Large intestine (tissue), 3 donors: ENCODE results near the gene DNAJC27. TPM values are rescaled to one million over a fixed set of nuclear protein-coding genes. Genes with fewer than 3 reads are reported as not detected.

ENCODE experiments used
- DNase-seq, 2 donors: peaks; one replicate each; pipeline versions ENCODE4 v3.0.0 to v3.0.0-alpha.2; 2013
- H3K27ac ChIP-seq: one replicate; pipeline ENCODE4 v1.5.1; 2013; ENCODE audit warnings: low read length
- H3K27me3 ChIP-seq: 2 replicates; pipeline ENCODE4 v1.6.1; 2013; ENCODE audit warnings: low read length; ENCODE audit not compliant: control insufficient read depth, insufficient read depth
- H3K36me3 ChIP-seq: 2 replicates; pipeline ENCODE4 v1.6.1; 2013; ENCODE audit warnings: low read length; ENCODE audit not compliant: control insufficient read depth, insufficient read depth
- H3K4me1 ChIP-seq: one replicate; pipeline ENCODE4 v1.6.1; 2013; ENCODE audit warnings: low read length; ENCODE audit not compliant: control insufficient read depth, insufficient read depth
- H3K4me3 ChIP-seq: one replicate; pipeline ENCODE4 v1.5.1; 2013; ENCODE audit warnings: low read length
- H3K9me3 ChIP-seq: one replicate; pipeline ENCODE4 v1.6.1; 2013; ENCODE audit warnings: mild to moderate bottlenecking, low read depth, low read length, moderate library complexity; ENCODE audit not compliant: control insufficient read depth
- WGBS: methylation state at CpG from one replicate; pipeline ENCODE4 v1.1.5; 2013; ENCODE audit warnings: low lambda C conversion rate; ENCODE audit not compliant: insufficient coverage; 5-methylcytosine and 5-hydroxymethylcytosine counted together
- polyA plus RNA-seq: library from polyadenylated mRNA; unstranded; fragments of 120-200 nt; gene quantifications from one replicate; pipeline ENCODE4 v1.2.1, GENCODE V29; 2013

The DNAJC27 gene
- polyA plus RNA-seq, 1 donor, result 6.5 TPM

DNA sequence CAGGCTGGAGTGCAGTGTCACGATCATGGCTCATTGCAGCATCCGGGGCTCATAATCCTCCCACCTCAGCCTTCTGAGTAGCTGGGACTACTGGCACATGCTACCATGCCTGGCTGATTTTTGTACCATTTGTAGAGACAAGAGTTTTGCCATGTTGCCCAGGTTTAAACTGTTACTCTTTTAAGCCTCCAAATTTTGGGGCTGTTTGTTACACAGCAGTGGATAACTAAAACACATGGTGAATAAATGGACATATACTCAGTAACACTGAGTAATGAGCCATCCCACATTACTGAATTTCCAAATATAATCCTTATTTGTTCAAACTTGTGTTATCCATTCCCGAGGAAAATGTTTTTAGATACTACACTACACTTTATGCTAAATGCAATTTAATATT is 61.5 kb downstream of the DNAJC27 start:
- Histone ChIP-seq H3K27me3 (no peaks in the 10 kb centered on the region), H3K9me3 (no peaks in the 10 kb centered on the region), H3K27ac (no peak overlapping the region), H3K36me3 (no peaks in the 10 kb centered on the region), H3K4me1 (peaks cover 32% of the 10 kb centered on the region), H3K4me3 (no peak overlapping the region)
- no peak for DNase-seq
- WGBS, result 100% methylated on average over 1 of the region's 3 CpGs

DNA sequence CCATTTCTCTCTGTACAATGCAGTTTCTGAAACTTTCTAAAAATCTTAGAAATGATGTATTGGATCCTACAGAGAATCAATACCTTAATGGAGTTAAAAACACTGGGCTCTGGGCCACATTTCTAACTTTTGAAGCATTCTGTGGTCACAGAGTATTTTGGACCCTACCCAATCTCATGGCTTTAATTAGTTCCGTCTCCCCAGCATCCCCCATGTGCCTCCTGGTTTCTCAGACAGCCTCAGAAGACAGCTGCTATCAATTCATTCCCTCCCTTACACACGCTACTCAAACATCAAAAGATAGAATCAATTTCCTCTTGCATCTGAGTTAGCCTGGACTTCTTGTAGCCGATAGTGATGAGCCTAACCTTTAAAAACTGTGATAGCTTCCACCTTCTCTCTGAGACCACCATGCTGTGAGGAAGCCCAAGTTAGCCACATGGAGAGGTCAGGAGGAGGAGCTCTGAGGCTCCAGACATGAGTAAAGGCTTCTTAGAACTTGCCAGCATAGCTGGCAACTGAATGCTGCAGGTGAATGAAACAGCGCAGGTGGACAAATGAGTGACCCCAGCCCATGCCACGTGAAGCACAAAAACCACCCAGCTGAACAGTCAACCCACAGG is 62.1 kb downstream of the DNAJC27 start:
- H3K27me3 ChIP-seq, result no peaks in the 10 kb centered on the region
- no peak overlapping the region for H3K4me3 ChIP-seq
- no CpG with 5 or more reads among the region's 5 CpGs for WGBS
- no peaks in the 10 kb centered on the region for H3K36me3 ChIP-seq
- no peak overlapping the region for H3K27ac ChIP-seq
- peaks cover 26% of the 10 kb centered on the region for H3K4me1 ChIP-seq
- no peaks in the 10 kb centered on the region for H3K9me3 ChIP-seq
- DNase-seq, result no peak

DNA sequence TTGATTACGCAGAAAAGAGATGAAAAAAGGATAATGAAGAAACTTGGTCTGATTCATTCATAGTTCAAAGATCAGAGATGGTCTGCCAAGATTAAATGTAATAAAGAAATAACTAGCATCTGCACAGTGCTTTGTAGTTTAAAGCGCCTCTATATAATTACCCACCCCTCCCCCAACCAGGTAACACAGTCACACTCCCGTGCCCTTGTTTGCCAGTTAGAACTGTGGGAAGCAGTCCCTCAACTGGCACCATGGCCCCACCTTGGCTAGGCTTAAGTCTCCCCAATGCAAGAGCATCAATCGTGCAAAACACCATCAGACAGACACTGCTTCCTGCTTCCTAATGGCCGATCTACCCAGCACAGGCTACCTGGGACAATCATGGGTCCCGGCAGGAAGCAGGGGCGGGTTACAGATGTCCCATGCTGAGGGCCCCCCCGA is 63.3 kb downstream of the DNAJC27 start:
- H3K4me3 ChIP-seq, result no peak overlapping the region
- peaks cover 16% of the 10 kb centered on the region for H3K4me1 ChIP-seq
- no peaks in the 10 kb centered on the region for H3K9me3 ChIP-seq
- no peak overlapping the region for H3K27ac ChIP-seq
- 44% methylated on average over 1 of the region's 8 CpGs for WGBS
- peak; percentile 53 to 68 for DNase-seq
- H3K27me3 ChIP-seq, result no peaks in the 10 kb centered on the region
- H3K36me3 ChIP-seq, result no peaks in the 10 kb centered on the region

DNA sequence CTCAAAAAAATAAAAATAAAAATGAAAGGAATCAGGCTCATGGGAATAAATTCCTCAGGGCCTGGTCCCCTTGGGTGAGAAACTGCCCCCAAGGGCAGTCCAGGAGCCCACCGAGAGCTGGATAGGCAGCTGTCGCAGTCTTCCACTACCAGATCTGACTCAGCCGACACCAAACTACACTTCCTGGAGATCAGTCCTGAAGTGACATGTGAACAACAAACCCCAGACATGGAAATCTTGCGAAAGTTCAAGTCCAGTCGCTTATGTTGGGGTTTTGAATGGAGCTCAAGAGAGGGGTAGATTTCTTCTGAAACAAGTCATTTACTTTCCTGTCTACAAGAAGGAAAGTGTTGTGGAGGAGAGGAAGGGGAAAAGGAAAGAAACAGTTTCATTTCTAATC is 64.6 kb downstream of the DNAJC27 start:
- no peak for DNase-seq
- no peak overlapping the region for H3K27ac ChIP-seq
- WGBS, result no CpG with 5 or more reads among the region's 5 CpGs

DNA sequence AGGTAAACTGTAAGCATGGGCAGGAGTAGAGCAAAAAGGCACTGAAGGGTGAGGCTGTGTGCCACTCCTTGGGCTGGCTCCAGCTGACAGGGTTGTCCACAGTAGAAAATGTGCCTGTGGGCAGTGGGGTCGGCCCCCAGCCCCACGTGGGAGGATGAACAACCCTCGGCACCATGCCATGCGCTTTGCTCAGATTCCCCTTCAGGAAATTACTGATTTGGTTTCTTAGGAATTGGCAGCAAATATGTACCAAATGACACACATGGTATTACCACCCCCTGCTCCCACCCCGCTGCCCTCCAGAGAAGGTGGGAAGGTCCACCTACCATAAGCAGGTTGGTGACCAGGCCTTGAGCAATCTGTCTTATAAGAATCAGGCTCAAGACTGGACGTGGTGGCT is 65.3 kb downstream of the DNAJC27 start:
- Histone ChIP-seq H3K9me3 (no peaks in the 10 kb centered on the region), H3K4me1 (peaks cover 5% of the 10 kb centered on the region), H3K36me3 (peaks cover 3% of the 10 kb centered on the region), H3K27ac (no peak overlapping the region), H3K27me3 (no peaks in the 10 kb centered on the region), H3K4me3 (no peak overlapping the region)
- DNase-seq, result no peak
- WGBS, result no CpG with 5 or more reads among the region's 6 CpGs

More for the DNA sequence above, 64.6 kb downstream of the DNAJC27 start:
- Histone ChIP-seq H3K36me3 (peaks cover 2% of the 10 kb centered on the region), H3K27me3 (no peaks in the 10 kb centered on the region), H3K4me3 (no peak overlapping the region), H3K4me1 (peaks cover 7% of the 10 kb centered on the region), H3K9me3 (no peaks in the 10 kb centered on the region)

DNA sequence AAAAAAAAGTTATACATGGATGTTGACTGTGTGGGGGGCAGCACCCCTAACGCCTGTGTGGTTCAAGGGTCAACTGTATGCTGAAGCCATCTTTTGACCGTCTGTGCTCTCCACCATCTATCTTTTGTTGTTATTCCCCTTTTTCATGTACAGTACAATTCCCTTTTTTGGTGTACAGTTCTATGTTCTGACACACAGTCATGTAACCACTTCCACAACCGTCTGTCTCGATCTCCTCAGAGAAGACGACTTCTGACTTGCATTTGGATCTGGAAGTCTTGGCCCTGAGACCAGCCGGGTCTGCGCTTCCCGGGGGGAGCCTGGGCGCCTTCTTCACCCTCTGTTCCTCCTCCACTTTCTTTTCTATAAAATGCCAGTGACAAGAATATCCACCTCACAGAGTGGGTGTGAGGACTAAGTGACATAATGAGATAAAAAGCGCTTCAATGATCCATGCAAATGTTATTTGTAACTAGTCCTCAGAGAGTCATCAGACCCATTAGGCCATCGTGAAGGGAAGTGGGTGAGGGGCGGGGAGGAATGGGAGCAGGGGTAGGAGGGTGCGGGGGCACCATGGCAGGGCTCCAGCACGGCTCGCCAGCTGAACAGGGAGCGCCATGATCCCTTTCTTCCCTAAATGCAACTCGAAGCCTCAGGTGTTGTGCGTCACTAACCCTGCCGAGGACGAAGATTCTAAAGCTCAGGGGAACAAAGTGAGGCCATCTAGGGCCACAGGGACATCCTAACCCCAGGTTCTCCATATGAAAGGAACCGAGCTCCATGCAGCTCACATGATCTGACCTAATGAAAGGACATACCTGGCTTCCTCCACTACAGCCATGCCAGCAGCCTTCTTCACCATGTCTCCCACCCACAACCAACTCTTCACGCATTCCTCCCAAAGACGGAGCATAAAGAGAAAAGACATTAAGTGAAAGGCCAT is 68.3 kb downstream of the DNAJC27 start:
- no peak overlapping the region for H3K27ac ChIP-seq

DNA sequence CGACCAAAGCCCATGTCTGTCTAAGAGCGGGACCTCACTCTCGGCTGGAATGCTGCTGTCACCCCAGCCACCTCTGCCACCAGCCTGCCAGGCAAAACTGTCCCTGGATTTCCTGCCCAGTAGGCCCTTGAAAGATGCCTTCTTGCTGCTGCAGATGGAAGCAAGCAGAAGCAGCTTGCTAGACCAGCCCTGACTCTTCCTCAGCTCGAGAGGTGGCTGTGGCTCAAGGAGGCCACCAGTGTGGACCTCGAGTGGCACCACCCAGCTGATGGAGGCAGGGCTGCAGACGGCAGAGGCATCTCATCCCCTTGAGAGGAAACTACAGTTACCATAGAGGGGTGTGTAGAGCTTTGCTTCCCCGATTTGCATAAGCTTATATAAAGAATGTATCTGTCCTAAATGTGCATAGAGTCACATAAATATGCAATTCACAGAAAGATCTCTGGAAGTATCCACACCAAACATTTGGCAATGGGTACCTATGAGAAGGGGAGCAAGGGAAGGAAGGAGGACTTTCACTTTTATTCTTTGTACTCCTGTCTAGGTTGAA is 72.3 kb downstream of the DNAJC27 start:
- Histone ChIP-seq H3K36me3 (peaks cover 5% of the 10 kb centered on the region), H3K27ac (no peak overlapping the region), H3K4me1 (no peaks in the 10 kb centered on the region), H3K27me3 (no peaks in the 10 kb centered on the region), H3K4me3 (no peak overlapping the region), H3K9me3 (peaks cover 16% of the 10 kb centered on the region)
- no peak for DNase-seq
- no CpG with 5 or more reads among the region's 7 CpGs for WGBS

More for the DNA sequence above, 68.3 kb downstream of the DNAJC27 start:
- no peaks in the 10 kb centered on the region for H3K9me3 ChIP-seq
- peaks cover 1% of the 10 kb centered on the region for H3K4me1 ChIP-seq
- no peak overlapping the region for H3K4me3 ChIP-seq
- H3K27me3 ChIP-seq, result no peaks in the 10 kb centered on the region
- 100% methylated on average over 2 of the region's 23 CpGs for WGBS
- DNase-seq, result no peak
- peaks cover 5% of the 10 kb centered on the region for H3K36me3 ChIP-seq

DNA sequence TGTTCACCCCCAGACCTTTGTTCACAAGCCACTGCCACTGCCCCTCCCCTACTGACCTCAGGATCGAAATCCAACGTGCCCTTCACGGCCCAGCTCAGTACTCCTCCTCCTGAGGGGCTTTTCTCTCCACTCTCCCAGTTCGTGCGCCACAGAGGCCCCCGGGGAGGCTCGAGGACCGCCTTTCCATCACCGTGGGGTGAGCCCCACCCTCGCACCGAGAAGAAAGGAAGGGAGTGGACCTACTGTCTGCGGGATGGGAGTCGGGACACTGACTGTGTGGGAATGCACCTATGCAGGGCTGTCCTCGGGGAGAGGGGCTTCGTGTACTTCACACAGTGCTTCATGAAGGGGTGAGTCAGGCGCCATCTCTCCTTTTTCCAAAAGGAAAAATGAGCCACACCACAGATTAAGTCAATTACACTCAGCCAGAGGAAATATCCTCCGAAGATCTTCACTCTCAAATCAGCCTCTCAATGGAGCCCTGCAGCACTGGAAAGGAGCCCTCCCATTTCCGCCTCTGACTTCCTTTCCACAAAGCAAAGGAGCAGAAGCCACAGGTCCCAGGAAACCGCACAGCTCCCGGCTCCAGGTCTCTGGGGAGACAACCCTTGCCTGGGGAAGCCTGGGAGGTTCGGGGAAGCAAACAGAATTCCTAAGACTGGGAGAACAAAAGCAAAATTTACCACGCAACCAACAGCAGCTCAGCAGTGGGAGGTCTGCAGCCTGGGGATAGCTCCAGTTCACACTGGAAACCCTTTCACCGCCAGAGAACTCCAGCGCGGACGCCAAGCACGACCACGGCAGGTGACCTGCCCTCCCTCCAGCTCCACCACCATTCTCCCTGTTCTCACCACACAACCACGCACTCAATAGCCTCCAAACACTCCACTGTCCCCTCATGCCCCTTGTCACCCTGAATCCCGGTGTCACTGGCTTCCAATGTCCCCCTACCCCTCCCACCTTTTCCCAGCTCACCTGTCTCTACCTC is 73.3 kb downstream of the DNAJC27 start:
- no peak for DNase-seq
- no peak overlapping the region for H3K4me3 ChIP-seq
- no peak overlapping the region for H3K27ac ChIP-seq
- peaks cover 5% of the 10 kb centered on the region for H3K36me3 ChIP-seq
- peaks cover 16% of the 10 kb centered on the region for H3K9me3 ChIP-seq
- H3K27me3 ChIP-seq, result no peaks in the 10 kb centered on the region
- WGBS, result 79% methylated on average over 6 of the region's 30 CpGs
- H3K4me1 ChIP-seq, result no peaks in the 10 kb centered on the region

DNA sequence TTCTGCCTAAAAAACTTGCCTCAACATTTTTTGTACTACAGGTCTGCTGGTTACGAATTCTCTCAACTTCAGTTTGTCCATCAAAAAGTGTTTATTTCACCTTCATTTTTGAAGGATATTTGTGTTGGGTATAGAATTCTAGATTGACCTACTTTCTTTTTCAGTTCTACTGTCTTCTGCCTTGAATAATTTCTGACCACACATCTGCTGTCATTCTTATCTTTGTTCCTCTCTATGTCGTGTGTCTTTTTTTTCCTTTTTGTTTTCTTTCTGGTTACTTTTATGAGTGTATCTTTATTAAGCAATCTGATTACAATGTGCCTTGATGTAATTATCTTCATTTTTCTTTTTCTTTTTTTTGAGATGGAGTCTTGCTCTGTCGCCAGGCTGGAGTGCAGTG is 77.0 kb downstream of the DNAJC27 start:
- WGBS, result 74% methylated on average over 2 of the region's 3 CpGs

More for the DNA sequence above, 77.0 kb downstream of the DNAJC27 start:
- H3K27me3 ChIP-seq, result no peaks in the 10 kb centered on the region
- no peaks in the 10 kb centered on the region for H3K36me3 ChIP-seq
- H3K4me1 ChIP-seq, result no peaks in the 10 kb centered on the region
- no peak for DNase-seq
- H3K27ac ChIP-seq, result no peak overlapping the region
- no peak overlapping the region for H3K4me3 ChIP-seq
- peaks cover 19% of the 10 kb centered on the region for H3K9me3 ChIP-seq
